ENCODE results near the gene ABCA7. TPM values are rescaled to one million over a fixed set of nuclear protein-coding genes. Genes with fewer than 3 reads are reported as not detected.
A peak's percentile ranks its signal among the peaks of the same experiment; 100 is the strongest.

ABCA7 gene
- total RNA-seq, 1 experiment from 2014 or later = 91.4 TPM

- 0 out of 2 replicates have a peak, but pooled peaks have one; percentile 16 for ATAC-seq
- Histone ChIP-seq H3K27me3 (ENCODE audit: insufficient read depth, low read length) (no peaks in the 10 kb centered on the region), H3K9ac (ENCODE audit: low read length) (peak overlapping the region; percentile 3; the same call in 1 of the 2 replicates), H3K4me3 (replicated peaks in 1 of 2; ENCODE audit: low read depth in 1 of 2, low read length in 2 of 2) (no peak overlapping the region), H3K27ac (ENCODE audit: low read depth, low read length) (peak overlapping the region; percentile 100; the same call in 1 of the 2 replicates), H3K36me3 (ENCODE audit: control insufficient read depth in 1 of 2, insufficient read depth in 2 of 2, low read length in 2 of 2) (no peaks in the 10 kb centered on the region), H3K79me2 (ENCODE audit: insufficient read depth, low read length) (peaks cover 12% of the 10 kb centered on the region; the same call in 1 of the 2 replicates), H3K4me2 (ENCODE audit: low read length) (no peak overlapping the region), H3K9me3 (ENCODE audit: control insufficient read depth in 1 of 2, insufficient read depth in 1 of 2, low read depth in 1 of 2, low read length in 2 of 2) (no peaks in the 10 kb centered on the region), H2AFZ (ENCODE audit: low read depth, low read length, poor library complexity, severe bottlenecking) (no peak overlapping the region), H3K4me1 (ENCODE audit: control insufficient read depth in 1 of 2, insufficient read depth in 2 of 2, low read length in 2 of 2) (peaks cover 30 to 50% of the 10 kb centered on the region in 2 experiments), H4K20me1 (ENCODE audit: insufficient read depth) (no peaks in the 10 kb centered on the region), H3K9me2 (ENCODE audit: insufficient read depth) (no peaks in the 10 kb centered on the region)
- POLR2A ChIA-PET = interaction anchor here (0.6 to 1.1 kb wide), 2 partner anchors 42 to 43 kb away, joined by 3 read pairs; partner anchors contain the start of gene GPX4
- BruUV-seq (replicated peaks) = no TSS peak
- no peak for DNase-seq (ENCODE audit: low read depth, low spot score)
- no peak for TF ChIP-seq ATF3 (IDR thresholded peaks at IDR 0.05)
- no peak for TF ChIP-seq FOSL1 (IDR thresholded peaks at IDR 0.05; ENCODE audit: low read depth)
- TF ChIP-seq EGR1 (IDR thresholded peaks at IDR 0.05; ENCODE audit: low read depth) = no peak
- TF ChIP-seq YY1 (IDR thresholded peaks at IDR 0.05; ENCODE audit: extremely low read depth, insufficient replicate concordance, low read depth, low read length) = no peak
- no peak for TF ChIP-seq JUND (IDR thresholded peaks at IDR 0.05)
- no peak for TF ChIP-seq ZBTB33 (IDR thresholded peaks at IDR 0.05; ENCODE audit: extremely low read depth, insufficient replicate concordance, low read length)
- no peak for TF ChIP-seq REST (IDR thresholded peaks at IDR 0.05; ENCODE audit: low read depth)
- TF ChIP-seq TCF7L2 (IDR thresholded peaks at IDR 0.05; ENCODE audit: borderline replicate concordance, extremely low read depth, insufficient read depth, insufficient read length) = no peak
- TF ChIP-seq EZH2 (IDR thresholded peaks at IDR 0.05) = no peak
- TF ChIP-seq SRF (IDR thresholded peaks at IDR 0.05; ENCODE audit: low read depth) = no peak
- TF ChIP-seq MAX (IDR thresholded peaks at IDR 0.05) = no peak
- TF ChIP-seq POLR2A (IDR thresholded peaks at IDR 0.05; ENCODE audit: borderline replicate concordance, extremely low read depth, insufficient read depth, insufficient read length) = no peak
- TF ChIP-seq CBX3 (IDR thresholded peaks at IDR 0.05; ENCODE audit: low read depth) = no peak
- no peak for TF ChIP-seq EZH2phosphoT487 (IDR thresholded peaks at IDR 0.05; ENCODE audit: borderline replicate concordance)
- TF ChIP-seq ZNF274 (IDR thresholded peaks at IDR 0.05; ENCODE audit: low read depth, low read length) = no peak
- TF ChIP-seq POLR2AphosphoS5 (IDR thresholded peaks at IDR 0.05; ENCODE audit: low read depth, low read length) = no peak
- TF ChIP-seq ELF1 (IDR thresholded peaks at IDR 0.05; ENCODE audit: borderline replicate concordance, low read depth) = no peak
- no peak for TF ChIP-seq RAD21 (IDR thresholded peaks at IDR 0.05; ENCODE audit: low read depth)
- RAD21 ChIA-PET (ENCODE audit: low non-redundant PET in 1 of 2, low total read pairs in 2 of 2, uncharacterized antibody in 2 of 2, unreplicated experiment in 2 of 2) = interaction anchor here in 1 of 2 experiments (0.6 kb wide), 1 partner anchor 43 kb away, joined by 4 read pairs; no protein-coding TSS in a partner anchor
- intact Hi-C loops (cut with micrococcal nuclease) = loop anchor here (5.0 kb wide), 1 partner anchor 40 kb away; the partner anchor contains the start of gene GPX4
- CTCF ChIA-PET = interaction anchor here (0.6 to 0.7 kb wide), 2 partner anchors 105 to 130 kb away, joined by 3 to 6 read pairs; no protein-coding TSS in a partner anchor
Observed at GRCh38 chr19:1062387-1063029, 22.6 kb downstream of the ABCA7 start.

All from HCT116 (cell line).